Astrocyte (in vitro differentiated cells and primary cell): ENCODE data around the gene IL1RAP. TPM values are rescaled to one million over a fixed set of nuclear protein-coding genes. Genes with fewer than 3 reads are reported as not detected.

Experiments
- DNase-seq: peaks from one replicate; pipeline ENCODE4 v3.0.0-alpha.2; 2010; ENCODE audit warnings: low read depth
- FAIRE-seq: peaks from 2 replicates; lab custom pipeline; 2011; peaks lifted over from hg19 to GRCh38; lab: Jason Lieb, UNC
- H2AFZ ChIP-seq: 2 replicates; pipeline ENCODE4 v1.6.0; 2012; ENCODE audit warnings: low read depth, low read length, inconsistent platforms
- H3K27ac ChIP-seq: 2 replicates; pipeline ENCODE4 v1.5.1; 2011; ENCODE audit warnings: low read depth, low read length, inconsistent platforms
- H3K27me3 ChIP-seq: 2 replicates; pipeline ENCODE4 v1.6.0; 2011; ENCODE audit warnings: low read length, inconsistent platforms; ENCODE audit not compliant: insufficient read depth
- H3K36me3 ChIP-seq: 2 replicates; pipeline ENCODE4 v1.5.1; 2011; ENCODE audit warnings: low read length, inconsistent platforms; ENCODE audit not compliant: insufficient read depth
- H3K4me1 ChIP-seq: 2 replicates; pipeline ENCODE4 v1.5.1; 2011; ENCODE audit warnings: low read length, inconsistent platforms; ENCODE audit not compliant: insufficient read depth
- H3K4me2 ChIP-seq: 2 replicates; pipeline ENCODE4 v1.6.0; 2012; ENCODE audit warnings: low read length, inconsistent platforms
- H3K4me3 ChIP-seq: 2 replicates; pipeline ENCODE4 v1.5.1; 2011; ENCODE audit warnings: low read depth, mild to moderate bottlenecking, low read length, inconsistent platforms; ENCODE audit not compliant: insufficient read depth
- H3K79me2 ChIP-seq: 2 replicates; pipeline ENCODE4 v1.6.0; 2012; ENCODE audit warnings: mild to moderate bottlenecking, low read length, inconsistent platforms; ENCODE audit not compliant: insufficient read depth
- H3K9ac ChIP-seq: 2 replicates; pipeline ENCODE4 v1.6.0; 2012; ENCODE audit warnings: mild to moderate bottlenecking, low read length, inconsistent platforms
- H3K9me3 ChIP-seq: 2 replicates; pipeline ENCODE4 v1.5.1; 2012; ENCODE audit warnings: low read depth, mild to moderate bottlenecking, low read length, inconsistent platforms; ENCODE audit not compliant: insufficient read depth
- H4K20me1 ChIP-seq: 2 replicates; pipeline ENCODE4 v1.6.0; 2012; ENCODE audit warnings: low read length, inconsistent platforms; ENCODE audit not compliant: insufficient read depth
- H3K27ac Mint-ChIP-seq: one replicate; pipeline ENCODE4 v1.8.0; 2021; ENCODE audit warnings: mild to moderate bottlenecking, mixed read lengths; ENCODE audit not compliant: unreplicated experiment
- H3K27me3 Mint-ChIP-seq: one replicate; pipeline ENCODE4 v1.8.0; 2021; ENCODE audit warnings: low read depth, mixed read lengths; ENCODE audit not compliant: unreplicated experiment
- H3K36me3 Mint-ChIP-seq: one replicate; pipeline ENCODE4 v1.8.0; 2021; ENCODE audit warnings: low read depth, mixed read lengths; ENCODE audit not compliant: unreplicated experiment
- H3K4me1 Mint-ChIP-seq: one replicate; pipeline ENCODE4 v1.8.0; 2021; ENCODE audit warnings: low read depth, mixed read lengths; ENCODE audit not compliant: unreplicated experiment
- H3K4me3 Mint-ChIP-seq: one replicate; pipeline ENCODE4 v1.8.0; 2021; ENCODE audit warnings: mild to moderate bottlenecking, moderate library complexity, mixed read lengths; ENCODE audit not compliant: unreplicated experiment
- H3K9me3 Mint-ChIP-seq: one replicate; pipeline ENCODE4 v1.8.0; 2021; ENCODE audit warnings: mild to moderate bottlenecking, mixed read lengths; ENCODE audit not compliant: unreplicated experiment
- CTCF ChIP-seq: IDR thresholded peaks from 2 replicates; pipeline ENCODE4 v1.5.1; 2011; ENCODE audit warnings: low read depth, mild to moderate bottlenecking, inconsistent platforms, low read length, moderate library complexity; ENCODE audit not compliant: insufficient read depth
- EZH2 ChIP-seq: IDR thresholded peaks from 2 replicates; pipeline ENCODE4 v1.6.1; 2012; ENCODE audit warnings: mild to moderate bottlenecking, low read length, inconsistent platforms; ENCODE audit not compliant: insufficient read depth
- total RNA-seq: library from RNA; stranded (reverse); gene quantifications from 2 replicates; pipeline ENCODE4 v1.2.1, GENCODE V29; 2021

IL1RAP gene
- total RNA-seq, 1 donor from 2014 or later = 19.4 TPM

- H3K36me3 Mint-ChIP-seq = peaks cover 4% of the 10 kb centered on the region
- H3K9me3 Mint-ChIP-seq = no peaks in the 10 kb centered on the region
- no peak overlapping the region for H3K4me3 Mint-ChIP-seq
- Histone ChIP-seq H4K20me1 (no peaks in the 10 kb centered on the region), H3K4me2 (no peak overlapping the region), H3K9ac (no peak overlapping the region), H3K4me3 (no peak overlapping the region), H3K4me1 (no peaks in the 10 kb centered on the region), H3K27me3 (no peaks in the 10 kb centered on the region), H2AFZ (no peak overlapping the region), H3K79me2 (no peaks in the 10 kb centered on the region), H3K9me3 (no peaks in the 10 kb centered on the region), H3K36me3 (no peaks in the 10 kb centered on the region), H3K27ac (no peak overlapping the region)
- H3K27ac Mint-ChIP-seq = no peak overlapping the region
- no peak for TF ChIP-seq EZH2
- no peak for TF ChIP-seq CTCF
- FAIRE-seq = no peak
- no peaks in the 10 kb centered on the region for H3K4me1 Mint-ChIP-seq
- no peak for DNase-seq
- H3K27me3 Mint-ChIP-seq = no peaks in the 10 kb centered on the region
Measured at GRCh38 chr3:190641564-190641963, 127.7 kb downstream of the IL1RAP start.

- DNase-seq = no peak
Measured at GRCh38 chr3:190642016-190642415, 128.1 kb downstream of the IL1RAP start.

More at GRCh38 chr3:190642016-190642415, 128.1 kb downstream of the IL1RAP start:
- no peak for TF ChIP-seq EZH2
- TF ChIP-seq CTCF = no peak
- H3K4me1 ChIP-seq = no peaks in the 10 kb centered on the region
- no peak overlapping the region for H2AFZ ChIP-seq
- no peak overlapping the region for H3K9ac ChIP-seq
- H3K4me3 ChIP-seq = no peak overlapping the region
- Mint-ChIP-seq H3K4me3 (no peak overlapping the region), H3K27me3 (no peaks in the 10 kb centered on the region), H3K36me3 (peaks cover 4% of the 10 kb centered on the region), H3K27ac (no peak overlapping the region), H3K9me3 (no peaks in the 10 kb centered on the region), H3K4me1 (no peaks in the 10 kb centered on the region)
- H3K27ac ChIP-seq = no peak overlapping the region
- no peaks in the 10 kb centered on the region for H3K36me3 ChIP-seq
- H3K79me2 ChIP-seq = no peaks in the 10 kb centered on the region
- no peaks in the 10 kb centered on the region for H3K9me3 ChIP-seq
- H3K4me2 ChIP-seq = no peak overlapping the region
- H3K27me3 ChIP-seq = no peaks in the 10 kb centered on the region
- no peak for FAIRE-seq
- H4K20me1 ChIP-seq = no peaks in the 10 kb centered on the region
